ENCODE measurements around the gene NPPB. TPM values are rescaled to one million over a fixed set of nuclear protein-coding genes. Genes with fewer than 3 reads are reported as not detected.

The NPPB gene
- total RNA-seq, 1 donor from 2014 or later = 7,162 TPM

GRCh38 chr1:11838349-11839272 is 20.1 kb downstream of the NPPB start:
- intact Hi-C loops (cut with DNase I) = loop anchor here (1.0 to 5.0 kb wide), 3 partner anchors 56 to 194 kb away; no protein-coding TSS in a partner anchor
- DNase-seq (ENCODE audit: low spot score) = peak; percentile 91

GRCh38 chr1:11837767-11838348 is 20.9 kb downstream of the NPPB start:
- intact Hi-C loops (cut with DNase I) = loop anchor here (1.0 to 5.0 kb wide), 3 partner anchors 56 to 194 kb away; no protein-coding TSS in a partner anchor
- DNase-seq (ENCODE audit: low spot score) = no peak

GRCh38 chr1:11836955-11837766 is 21.6 kb downstream of the NPPB start:
- no peak for DNase-seq (ENCODE audit: low spot score)
- intact Hi-C loops (cut with DNase I) = loop anchor here (5.0 kb wide), 2 partner anchors 130 to 195 kb away; no protein-coding TSS in a partner anchor

GRCh38 chr1:11835441-11836225 is 23.1 kb downstream of the NPPB start:
- intact Hi-C loops (cut with DNase I) = loop anchor here (5.0 kb wide), 2 partner anchors 132 to 197 kb away; no protein-coding TSS in a partner anchor
- DNase-seq (ENCODE audit: low spot score) = no peak

GRCh38 chr1:11833900-11834299 is 24.8 kb downstream of the NPPB start:
- intact Hi-C loops (cut with DNase I) = no loop called here
- DNase-seq (ENCODE audit: low spot score) = no peak

GRCh38 chr1:11833497-11833896 is 25.2 kb downstream of the NPPB start:
- intact Hi-C loops (cut with DNase I) = no loop called here
- DNase-seq (ENCODE audit: low spot score) = no peak

- intact Hi-C loops (cut with DNase I) = no loop called here
- no peak for DNase-seq (ENCODE audit: low spot score)
These were observed 26.6 kb downstream of the NPPB start for GRCh38 chr1:11831945-11832725.

GRCh38 chr1:11828511-11828910 is 30.2 kb downstream of the NPPB start:
- no peak for DNase-seq (ENCODE audit: low spot score)
- intact Hi-C loops (cut with DNase I) = no loop called here

- DNase-seq (ENCODE audit: low spot score) = no peak
- intact Hi-C loops (cut with DNase I) = no loop called here
These were observed 31.8 kb downstream of the NPPB start for GRCh38 chr1:11826946-11827345.

- DNase-seq (ENCODE audit: low spot score) = no peak
- intact Hi-C loops (cut with DNase I) = no loop called here
These were observed 33.6 kb downstream of the NPPB start for GRCh38 chr1:11825131-11825530.

GRCh38 chr1:11823366-11824137 is 35.2 kb downstream of the NPPB start:
- intact Hi-C loops (cut with DNase I) = no loop called here

GRCh38 chr1:11822091-11822490 is 36.7 kb downstream of the NPPB start:
- intact Hi-C loops (cut with DNase I) = no loop called here
- DNase-seq (ENCODE audit: low spot score) = no peak

More at GRCh38 chr1:11823366-11824137, 35.2 kb downstream of the NPPB start:
- DNase-seq (ENCODE audit: low spot score) = no peak

GRCh38 chr1:11817192-11817591 is 41.6 kb downstream of the NPPB start:
- intact Hi-C loops (cut with DNase I) = no loop called here

GRCh38 chr1:11813021-11813420 is 45.7 kb downstream of the NPPB start:
- DNase-seq (ENCODE audit: low spot score) = no peak
- intact Hi-C loops (cut with DNase I) = loop anchor here (5.0 kb wide), 1 partner anchor 36 kb away; no protein-coding TSS in a partner anchor

More at GRCh38 chr1:11817192-11817591, 41.6 kb downstream of the NPPB start:
- DNase-seq (ENCODE audit: low spot score) = no peak

Data from cardiac septum (tissue), 1 donor.